DMS53 treated with DMSO at 0.1 percent for 48 hours (cell line): ENCODE results near the gene EIF5.

Experiments used
- DNase-seq: peaks from one replicate; lab custom pipeline; 2025; ENCODE audit not compliant: unreplicated experiment; lab: John Stamatoyannopoulos, UW

EIF5 gene

DNA sequence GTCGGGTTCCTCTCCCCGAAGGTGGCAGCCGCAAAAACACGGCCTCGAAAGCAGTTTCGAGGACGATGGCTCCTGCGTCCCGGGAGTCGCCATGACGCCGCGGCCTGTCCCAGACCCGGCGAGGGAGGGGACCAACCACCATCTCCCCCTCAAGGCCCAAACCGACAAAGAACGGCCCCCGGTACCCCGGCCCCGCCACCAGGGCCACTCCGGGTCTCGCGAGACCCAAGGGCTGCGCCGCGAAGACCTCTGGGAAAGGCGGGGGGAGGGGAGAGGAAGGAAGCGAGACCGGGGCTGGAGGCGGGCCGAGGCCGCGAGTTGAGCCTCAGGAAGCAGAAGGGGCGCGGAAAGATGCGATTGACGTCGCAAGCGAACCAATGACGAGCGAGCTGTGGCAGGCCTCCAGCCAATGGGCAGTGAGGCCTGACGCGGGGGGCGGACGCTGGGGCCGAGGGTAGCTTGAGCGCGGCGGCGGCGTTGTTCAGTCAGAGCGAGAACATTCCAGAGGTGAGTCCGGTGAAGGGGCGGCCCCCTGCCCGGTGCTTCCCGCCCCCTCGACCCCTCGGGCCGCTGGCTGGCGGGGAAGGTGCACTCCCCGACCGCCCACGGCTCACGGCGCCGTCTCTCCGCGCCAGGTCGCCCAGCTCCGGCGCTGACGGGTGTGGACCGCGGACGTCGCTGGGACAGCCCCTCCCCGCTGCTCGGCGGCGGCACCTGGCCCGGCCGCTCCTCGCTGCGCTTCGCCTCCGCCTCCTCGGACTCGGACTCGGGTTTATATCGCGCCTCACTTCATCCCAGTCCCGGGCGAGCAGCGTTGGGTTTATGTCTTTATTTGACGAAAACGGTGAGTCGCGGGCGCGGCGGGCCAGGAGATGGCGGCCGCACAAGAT is at the start of gene EIF5:
EIF5 (plus strand) TSS at position 484 of the 890 bp plus-strand sequence. CDS start 1,624 bp downstream, outside the sequence.
- DNase-seq = peak; percentile 85

DNA sequence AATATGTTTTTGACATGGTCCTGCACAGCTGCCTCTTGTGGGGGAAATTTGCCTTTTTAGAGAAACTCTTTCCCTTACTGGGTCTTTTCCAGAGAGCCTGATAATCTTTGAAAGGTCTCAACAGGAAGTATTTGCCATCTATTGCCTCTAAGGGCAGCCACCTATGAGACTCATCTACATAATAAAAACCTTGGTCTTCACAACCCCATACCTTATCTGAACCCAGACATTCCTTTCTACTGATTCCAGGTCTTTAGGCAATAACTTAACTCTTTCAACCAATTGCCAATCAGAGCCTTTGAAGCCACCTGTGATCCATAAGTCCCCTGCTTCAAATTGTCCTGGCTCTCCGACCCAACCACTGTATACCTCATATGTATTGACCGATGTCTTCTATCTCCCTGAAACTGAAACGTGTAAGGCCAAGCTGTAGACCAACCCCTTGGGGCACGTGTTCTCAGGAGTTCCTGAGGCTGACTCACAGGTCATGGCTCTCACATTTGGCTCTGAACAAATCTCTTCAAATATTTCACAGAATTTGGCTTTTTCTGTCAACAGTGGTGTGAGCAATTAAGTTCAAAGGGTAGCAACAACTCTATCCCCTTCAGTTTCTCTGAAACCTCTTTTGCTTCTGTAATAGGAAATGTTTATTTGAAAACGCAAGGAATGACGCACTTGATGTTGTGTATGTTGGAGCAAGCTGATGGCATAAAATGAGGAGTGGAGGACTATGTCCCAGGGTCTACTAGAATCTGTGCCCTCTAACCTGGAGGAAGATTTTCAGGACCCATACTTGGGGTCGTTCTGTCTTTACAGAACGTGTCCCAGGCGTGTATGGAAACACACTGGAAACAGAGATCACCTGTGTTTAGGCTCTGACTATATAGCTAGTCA is 49.2 kb upstream of the EIF5 start:
- no peak for DNase-seq

DNA sequence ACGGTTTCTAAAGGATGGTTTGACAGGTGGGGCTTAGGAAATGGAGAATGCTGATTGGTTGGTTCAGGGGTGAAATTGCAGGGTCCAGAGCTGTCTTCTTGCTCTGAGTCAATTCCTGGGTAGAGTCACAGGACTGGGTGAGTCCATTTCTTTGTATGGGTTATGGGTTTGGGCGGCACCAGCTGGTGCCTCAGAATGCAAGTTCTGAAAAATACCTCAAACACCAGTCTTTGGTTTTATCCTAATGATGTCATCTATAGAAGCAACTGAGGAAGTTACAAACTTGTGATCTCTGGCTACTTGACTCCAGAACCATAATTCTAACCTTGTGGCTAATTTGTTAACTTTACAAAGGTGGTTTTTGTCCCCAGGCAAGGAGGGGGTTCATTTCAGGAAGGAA is 47.6 kb upstream of the EIF5 start:
- no peak for DNase-seq

DNA sequence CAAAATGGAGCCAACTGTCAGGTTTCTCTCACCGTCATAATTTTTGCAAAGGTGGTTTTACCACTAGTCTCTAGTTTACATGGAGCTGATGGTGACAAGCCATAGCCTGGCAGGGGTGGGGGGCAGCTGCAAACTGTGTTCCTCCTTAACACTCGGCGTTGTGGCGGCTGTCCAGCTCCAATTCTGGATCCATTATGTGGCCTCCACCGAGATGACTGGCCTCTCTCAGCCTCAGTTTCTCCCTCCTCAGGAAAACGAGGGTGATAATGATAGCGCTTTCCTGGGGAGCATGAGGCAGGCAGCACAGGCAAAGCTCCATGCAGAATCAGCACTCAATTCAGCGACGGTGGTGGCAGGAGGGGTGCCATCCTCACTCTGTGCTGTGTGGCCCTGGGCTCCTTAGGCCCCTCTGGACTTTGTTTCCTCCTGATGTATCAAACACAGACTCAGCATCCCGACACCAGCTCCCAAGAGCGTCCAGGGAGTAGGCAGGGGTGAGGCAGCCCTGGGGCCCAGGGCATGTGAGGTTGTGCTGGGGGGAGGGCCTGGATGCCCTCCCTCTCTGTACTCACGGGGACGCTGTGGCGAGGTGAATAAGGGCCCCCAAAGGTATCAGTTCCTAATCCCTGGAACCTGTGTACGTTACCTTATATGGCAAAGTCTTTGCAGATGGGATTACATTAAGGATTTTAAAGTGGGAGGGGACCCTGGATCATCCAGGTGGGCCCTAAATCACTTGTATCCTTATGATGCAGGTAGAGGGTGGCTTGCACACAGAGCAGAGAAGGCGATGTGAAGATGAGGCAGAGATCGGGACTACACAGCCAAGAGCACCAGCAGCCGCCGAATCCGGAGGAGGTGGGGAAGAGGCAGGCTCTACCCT is 46.8 kb upstream of the EIF5 start:
- no peak for DNase-seq

DNA sequence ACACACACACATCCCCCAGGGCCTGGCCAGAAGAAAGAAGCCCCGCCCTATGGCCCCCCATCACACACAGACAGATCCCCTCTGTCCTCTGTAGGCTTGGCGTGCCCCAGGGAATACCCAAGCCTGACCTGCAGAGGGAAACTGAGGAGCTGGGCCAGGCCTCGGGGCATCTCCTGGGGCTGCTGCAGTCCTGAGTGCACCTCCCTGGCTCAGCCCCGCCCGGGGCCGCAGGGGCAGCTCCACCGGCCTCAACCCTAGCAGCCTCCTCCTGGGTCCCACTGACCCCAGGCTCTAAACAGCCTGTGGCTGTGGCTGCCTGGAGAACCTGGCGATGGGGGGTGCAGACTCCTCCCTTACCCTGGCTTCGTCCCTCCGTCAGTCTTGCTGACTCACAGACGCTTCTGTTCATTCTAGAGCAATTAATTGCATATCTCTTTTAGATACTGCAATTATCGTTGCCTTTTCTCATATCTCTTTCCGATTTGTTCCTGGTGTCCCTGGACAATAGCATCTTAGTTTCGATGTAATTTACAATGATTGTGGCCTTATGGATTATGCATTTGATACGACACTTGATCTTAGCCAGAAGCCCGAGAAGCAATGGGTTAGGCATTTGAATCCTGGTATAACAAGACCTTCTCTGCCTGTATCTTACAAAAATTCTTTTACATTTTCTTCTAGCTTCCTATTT is 45.8 kb upstream of the EIF5 start:
- DNase-seq = no peak

DNA sequence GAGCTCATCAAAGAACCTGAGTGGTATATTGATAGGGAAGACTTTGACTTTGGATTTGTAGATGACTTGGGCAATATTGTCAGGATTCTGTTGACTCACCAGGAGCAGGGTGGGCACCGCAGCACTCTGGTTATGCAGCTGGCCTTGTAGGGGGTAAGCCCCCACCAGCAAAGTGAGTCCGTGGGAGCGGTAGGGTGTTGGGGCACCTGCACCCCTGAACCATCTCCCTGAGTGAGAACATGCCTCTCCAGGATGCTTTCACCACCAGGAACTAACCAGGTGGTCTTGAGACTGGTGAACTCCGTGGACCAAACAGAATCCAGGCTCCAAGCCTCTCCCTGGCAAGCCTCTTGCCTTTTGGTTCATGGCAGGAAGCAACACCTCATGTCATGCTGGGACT is 44.0 kb upstream of the EIF5 start:
- DNase-seq = no peak

DNA sequence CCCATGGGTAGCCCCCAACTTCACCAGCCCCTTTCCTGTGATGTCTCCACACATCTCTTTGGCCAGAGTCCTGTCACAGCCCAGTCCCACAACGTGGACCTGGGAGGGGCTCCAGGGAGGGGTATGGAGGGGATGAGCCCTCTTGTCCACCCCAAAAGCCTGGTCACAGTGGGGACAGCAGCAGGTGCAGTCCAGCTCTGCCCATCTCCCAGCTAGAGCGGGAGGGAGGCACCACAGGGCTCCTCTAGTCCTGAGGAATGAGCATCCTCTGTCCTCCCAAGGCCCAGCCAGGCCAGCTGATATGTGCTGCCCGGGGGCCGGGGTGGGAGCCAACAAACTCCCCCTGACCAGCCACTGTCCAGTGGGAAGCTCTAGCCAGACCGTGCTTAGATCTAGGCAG is 43.5 kb upstream of the EIF5 start:
- DNase-seq = no peak

DNA sequence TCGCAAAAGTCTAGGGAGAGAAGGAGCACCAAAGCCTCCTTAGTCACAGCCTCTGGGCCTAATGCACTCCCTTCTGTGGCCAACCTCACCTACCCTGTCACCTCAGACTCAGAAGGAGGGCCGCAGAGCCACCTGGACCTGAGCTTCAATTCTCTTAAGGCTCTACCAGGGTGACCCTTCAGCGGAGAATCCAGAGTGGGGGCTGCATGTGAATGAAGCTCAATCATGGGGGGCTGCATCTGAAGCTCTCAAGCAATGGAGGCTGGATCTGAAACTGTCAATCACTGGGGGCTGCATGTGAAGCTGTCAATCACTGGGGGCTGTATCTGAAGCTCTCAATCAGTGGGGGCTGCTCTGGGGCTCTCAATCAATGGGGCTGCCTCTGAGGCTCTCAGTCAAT is 43.1 kb upstream of the EIF5 start:
- no peak for DNase-seq

DNA sequence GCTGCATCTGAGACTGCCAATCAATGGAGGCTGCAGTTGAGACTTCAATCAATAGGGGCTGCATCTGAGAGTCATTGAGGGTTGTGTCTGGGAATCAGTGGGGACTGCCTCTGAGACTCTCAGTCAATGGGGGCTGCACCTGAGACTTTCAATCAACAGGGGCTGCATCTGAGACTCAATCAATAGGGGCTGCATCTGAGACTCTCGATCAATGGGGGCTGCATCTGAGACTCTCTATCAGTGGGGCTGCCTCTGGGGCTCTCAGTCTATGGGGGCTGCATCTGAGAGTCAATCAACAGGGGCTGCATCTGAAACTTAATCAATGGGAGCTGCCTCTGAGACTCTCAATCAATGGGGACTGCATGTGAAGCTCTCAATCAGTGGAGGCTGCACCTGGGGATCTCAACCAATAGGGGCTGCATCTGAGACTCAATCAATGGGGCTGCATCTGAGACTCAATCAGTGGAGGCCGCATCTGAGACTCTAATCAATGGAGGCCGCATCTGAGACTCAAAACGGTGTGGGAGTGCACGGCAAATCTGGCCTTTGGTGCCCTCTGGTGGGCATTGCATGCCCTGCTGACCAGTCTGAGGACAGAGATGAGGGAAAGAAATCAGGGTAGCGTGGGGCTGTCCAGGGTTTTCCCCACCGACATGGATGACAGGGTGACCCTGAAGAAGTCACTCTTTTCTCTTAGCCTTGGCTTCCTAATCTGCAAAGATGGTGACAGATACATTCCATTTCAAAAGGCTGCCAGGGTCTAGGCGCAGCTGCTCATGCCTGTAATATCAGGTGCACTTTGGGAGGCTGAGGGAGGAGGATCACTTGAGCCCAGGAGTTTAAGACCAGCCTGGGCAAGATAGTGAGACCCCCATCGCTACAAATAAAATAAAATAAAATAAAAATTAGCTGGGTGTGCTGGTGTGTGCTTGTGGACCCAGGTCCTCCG is 41.3 kb upstream of the EIF5 start:
- DNase-seq = peak; percentile 14

DNA sequence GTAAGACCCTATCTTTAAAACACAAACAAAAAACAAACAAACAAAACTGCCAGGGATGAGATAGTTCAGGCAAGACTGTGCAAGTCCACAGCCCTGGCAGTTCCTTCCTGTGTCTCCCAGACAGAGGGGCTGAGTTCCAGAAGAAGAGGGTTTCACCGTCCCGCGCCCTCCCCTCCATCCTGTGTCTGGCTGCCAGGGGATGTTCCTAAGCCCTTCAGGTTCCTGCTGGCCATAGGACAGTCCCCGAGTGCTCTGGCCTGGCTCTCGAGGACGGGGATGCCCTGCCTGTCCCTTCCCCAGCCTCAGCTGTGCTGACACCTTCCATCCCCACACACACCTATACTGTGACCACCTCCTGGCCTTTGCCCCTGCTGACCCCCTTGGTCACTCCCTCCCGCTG is 40.6 kb upstream of the EIF5 start:
- DNase-seq = no peak

DNA sequence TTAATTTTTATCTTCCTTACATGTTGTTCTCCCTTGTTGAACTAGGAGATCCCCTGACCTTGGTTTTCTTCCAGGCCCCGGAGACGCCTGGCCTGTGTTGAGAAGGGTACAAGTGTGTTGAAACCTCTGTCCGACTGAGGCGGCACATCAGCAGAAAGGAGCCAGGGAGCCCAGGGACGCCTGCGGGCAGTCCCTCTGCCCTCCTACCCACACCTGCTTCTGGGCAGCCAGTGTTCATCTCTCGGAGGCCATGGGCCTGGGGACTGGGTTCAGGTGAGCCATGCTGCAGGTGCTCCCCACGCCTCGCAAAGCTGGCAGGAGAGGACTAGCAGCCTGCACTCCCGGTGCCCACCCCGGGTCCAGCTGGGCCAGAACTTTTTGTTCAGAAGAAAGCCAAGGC is 39.9 kb upstream of the EIF5 start:
- DNase-seq = no peak

DNA sequence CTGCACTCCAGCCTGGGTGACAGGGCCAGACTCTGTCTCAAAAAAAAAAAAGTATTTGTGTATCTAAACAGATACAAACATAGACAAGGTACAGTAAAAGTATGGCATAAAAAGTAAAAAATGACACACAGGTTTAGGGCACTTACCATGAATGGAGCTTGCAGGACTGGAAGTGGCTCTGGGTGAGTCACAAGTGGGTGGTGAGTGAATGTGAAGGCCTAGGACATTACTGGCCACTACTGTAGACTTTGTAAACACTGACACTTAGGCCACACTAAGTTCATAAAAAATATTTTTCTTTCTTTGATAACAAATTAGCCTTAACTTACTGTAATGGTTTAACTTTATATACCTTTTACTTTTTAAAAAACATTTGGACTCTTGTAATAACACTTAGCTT is 38.0 kb upstream of the EIF5 start:
- no peak for DNase-seq

DNA sequence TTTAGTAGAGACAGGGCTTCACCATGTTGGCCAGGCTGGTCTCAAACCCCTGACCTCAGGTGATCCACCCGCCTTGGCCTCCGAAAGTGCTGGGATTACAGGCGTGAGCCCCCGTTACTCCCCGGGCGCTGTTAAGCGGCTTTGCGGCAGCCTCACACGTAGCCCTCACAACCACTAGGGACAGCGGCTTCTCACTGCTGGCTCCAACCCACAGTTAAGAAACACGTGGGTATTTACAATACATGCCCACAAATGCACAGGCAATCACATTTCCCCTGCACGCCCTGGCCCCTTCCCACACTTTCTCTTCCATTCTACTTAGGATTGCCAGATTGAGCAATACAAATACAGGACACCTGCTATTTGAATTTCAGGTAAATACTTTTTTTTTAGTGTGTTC is 37.0 kb upstream of the EIF5 start:
- no peak for DNase-seq

DNA sequence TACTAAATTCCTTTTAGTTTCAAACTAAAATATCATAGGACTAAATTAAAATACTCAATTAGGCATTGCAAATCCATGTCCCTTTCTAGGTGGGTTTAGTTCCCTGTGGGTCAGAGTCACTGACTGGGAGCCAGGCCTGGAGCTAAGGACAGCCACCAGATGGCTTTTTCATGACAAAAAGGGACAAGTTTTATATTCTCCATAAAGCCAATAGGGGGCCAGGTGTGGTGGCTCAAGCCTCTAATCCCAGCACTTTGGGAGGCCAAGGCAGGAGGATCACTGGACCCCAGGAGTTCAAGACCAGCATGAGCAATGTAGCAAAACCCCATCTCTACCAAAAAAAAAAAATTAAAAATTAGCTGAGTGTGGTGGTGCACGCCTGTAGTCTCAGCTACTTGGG is 35.4 kb upstream of the EIF5 start:
- DNase-seq = no peak

DNA sequence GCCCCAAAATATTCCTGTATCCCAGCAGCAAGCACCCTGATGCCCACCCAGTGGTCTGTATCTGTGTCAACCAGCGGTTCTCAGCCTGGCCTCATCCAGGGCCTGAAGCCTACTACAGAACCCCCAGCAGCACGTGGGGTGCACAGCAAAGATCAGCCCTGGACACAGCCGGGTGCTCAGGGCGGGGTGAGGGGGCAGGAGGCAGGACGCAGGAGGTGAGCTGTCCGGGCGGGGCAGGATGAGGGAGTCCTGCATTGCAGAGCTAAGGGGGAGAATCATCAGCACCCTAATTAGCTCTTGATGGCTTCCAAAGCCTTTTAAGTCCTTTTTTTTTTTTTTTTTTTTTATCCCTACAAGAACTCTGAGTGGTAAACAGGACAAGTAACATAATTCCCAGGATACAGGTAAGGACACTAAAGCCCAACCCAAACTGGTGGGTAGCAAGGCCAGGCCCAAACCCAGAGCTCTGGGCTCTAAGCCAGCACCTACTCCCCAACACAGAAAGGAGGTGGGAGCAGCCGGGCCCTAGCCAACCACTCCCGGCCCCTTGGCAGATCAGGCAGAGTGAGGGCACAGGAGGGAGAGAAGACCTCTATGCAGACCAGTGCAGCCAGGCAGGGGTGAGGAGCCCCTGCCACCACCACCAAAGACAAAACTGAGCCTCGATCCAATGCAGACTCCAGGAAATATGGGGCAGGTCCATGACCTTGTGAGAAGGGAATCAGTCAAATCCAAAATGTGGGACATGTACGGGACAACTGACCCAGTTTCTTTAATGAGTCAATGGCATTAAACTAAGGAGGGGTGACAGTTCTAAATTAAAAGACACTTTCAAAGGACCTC is 32.3 kb upstream of the EIF5 start:
- DNase-seq = no peak

DNA sequence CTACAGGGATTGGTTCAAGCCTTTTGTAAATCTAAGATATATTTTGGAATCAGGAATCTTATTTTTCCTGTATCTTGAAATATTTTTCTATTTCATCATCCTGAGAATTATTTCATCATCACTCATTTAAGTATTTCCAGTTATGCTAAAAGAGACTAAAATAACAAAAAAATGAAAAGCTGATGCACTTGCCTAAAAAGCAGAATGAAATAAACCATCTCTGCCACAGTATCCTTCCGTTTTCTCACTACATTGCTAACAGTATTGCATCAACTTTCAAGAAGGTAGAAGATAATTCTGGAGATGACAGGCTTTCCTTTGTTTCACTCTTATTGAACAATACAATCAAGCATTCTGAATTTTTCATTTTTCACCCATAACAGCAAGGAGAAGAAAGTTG is 31.1 kb upstream of the EIF5 start:
- DNase-seq = no peak

DNA sequence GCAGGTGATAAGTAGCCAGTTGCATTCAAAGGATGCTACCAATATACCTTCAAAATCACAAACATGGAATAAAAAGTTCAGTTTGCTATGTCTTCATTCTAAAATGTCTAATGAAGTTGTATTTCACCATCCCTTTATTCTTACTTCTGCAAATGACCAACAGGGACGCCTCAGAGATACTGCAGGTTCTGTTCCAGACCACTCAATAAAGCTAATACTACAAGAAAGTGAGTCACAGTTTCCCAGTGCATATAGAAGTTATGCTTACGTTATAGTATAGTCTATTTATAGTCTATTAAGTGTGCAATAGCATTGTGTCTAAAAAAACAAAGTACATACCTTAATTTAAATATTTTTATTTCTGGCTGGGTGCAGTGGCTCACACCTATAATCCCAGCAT is 29.3 kb upstream of the EIF5 start:
- DNase-seq = no peak
